Suprapubic skin (tissue), 4 donors: Measurements from ENCODE around the gene CACNB4.

Experiments
- POLR2A ChIP-seq, 2 donors: fragments of 450-650 bp; IDR thresholded peaks; one replicate each; pipeline ENCODE4 v1.6.1; 2017; ENCODE audit warnings: antibody characterized with exemption in 2 of 2, mild to moderate bottlenecking in 2 of 2, moderate library complexity in 2 of 2
- POLR2AphosphoS5 ChIP-seq, 3 donors: sonication (generic); formaldehyde crosslinking; IDR thresholded peaks; one replicate each; pipeline ENCODE4 v1.6.1; 2017; ENCODE audit warnings: antibody characterized with exemption in 3 of 3
- TF ChIP-seq, protein P1 (sequence below), 2 donors: fragments of 200-600 bp in 1 of 2; fragments of 450-650 bp in 1 of 2; sonication (generic) in 1 of 2; IDR thresholded peaks; one replicate each; pipeline ENCODE4 v1.5.1; 2016 to 2019; ENCODE audit warnings: antibody characterized with exemption in 2 of 2, mild to moderate bottlenecking in 1 of 2, moderate library complexity in 1 of 2

GRCh38 chr2:151815821-151816489 is 282.9 kb downstream of the CACNB4 start:
- TF ChIP-seq, protein P1, sequence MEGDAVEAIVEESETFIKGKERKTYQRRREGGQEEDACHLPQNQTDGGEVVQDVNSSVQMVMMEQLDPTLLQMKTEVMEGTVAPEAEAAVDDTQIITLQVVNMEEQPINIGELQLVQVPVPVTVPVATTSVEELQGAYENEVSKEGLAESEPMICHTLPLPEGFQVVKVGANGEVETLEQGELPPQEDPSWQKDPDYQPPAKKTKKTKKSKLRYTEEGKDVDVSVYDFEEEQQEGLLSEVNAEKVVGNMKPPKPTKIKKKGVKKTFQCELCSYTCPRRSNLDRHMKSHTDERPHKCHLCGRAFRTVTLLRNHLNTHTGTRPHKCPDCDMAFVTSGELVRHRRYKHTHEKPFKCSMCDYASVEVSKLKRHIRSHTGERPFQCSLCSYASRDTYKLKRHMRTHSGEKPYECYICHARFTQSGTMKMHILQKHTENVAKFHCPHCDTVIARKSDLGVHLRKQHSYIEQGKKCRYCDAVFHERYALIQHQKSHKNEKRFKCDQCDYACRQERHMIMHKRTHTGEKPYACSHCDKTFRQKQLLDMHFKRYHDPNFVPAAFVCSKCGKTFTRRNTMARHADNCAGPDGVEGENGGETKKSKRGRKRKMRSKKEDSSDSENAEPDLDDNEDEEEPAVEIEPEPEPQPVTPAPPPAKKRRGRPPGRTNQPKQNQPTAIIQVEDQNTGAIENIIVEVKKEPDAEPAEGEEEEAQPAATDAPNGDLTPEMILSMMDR (IDR thresholded peaks at IDR 0.05) = no peak
- TF ChIP-seq POLR2A (IDR thresholded peaks at IDR 0.05) (no peak), POLR2AphosphoS5 (IDR thresholded peaks at IDR 0.05) (no peak)
